Kidney (tissue), 14 donors: Measurements from ENCODE around the gene MAP3K14. TPM values are rescaled to one million over a fixed set of nuclear protein-coding genes. Genes with fewer than 3 reads are reported as not detected.

Experiments used
- DNase-seq, 5 donors: peaks; one replicate each; pipeline ENCODE4 v3.0.0-alpha.2; 2013 to 2020
- FAIRE-seq: peaks from 2 replicates; lab custom pipeline; 2012; peaks lifted over from hg19 to GRCh38; lab: Jason Lieb, UNC
- H3K27ac ChIP-seq, 2 donors: one replicate each; pipeline ENCODE4 v1.7.0; 2013; ENCODE audit warnings: low read depth in 2 of 2, low read length in 2 of 2, inconsistent platforms in 1 of 2
- H3K27me3 ChIP-seq: one replicate; pipeline ENCODE4 v1.7.1; 2013; ENCODE audit warnings: low read length, inconsistent platforms; ENCODE audit not compliant: control insufficient read depth, insufficient read depth
- H3K36me3 ChIP-seq, 3 donors: one replicate each; pipeline versions ENCODE4 v1.7.0 to v1.7.1; 2013; ENCODE audit warnings: low read length in 3 of 3, control low read depth in 1 of 3, inconsistent platforms in 1 of 3; ENCODE audit not compliant: insufficient read depth in 3 of 3, control insufficient read depth in 2 of 3
- H3K4me1 ChIP-seq, 3 donors: one replicate each; pipeline versions ENCODE4 v1.7.0 to v1.7.1; 2013; ENCODE audit warnings: low read length in 3 of 3, inconsistent platforms in 1 of 3, low read depth in 1 of 3; ENCODE audit not compliant: control insufficient read depth in 2 of 3, insufficient read depth in 2 of 3
- H3K4me3 ChIP-seq, 3 donors: one replicate each; pipeline versions ENCODE4 v1.7.0 to v1.8.1; 2013; ENCODE audit warnings: low read length in 3 of 3, control low read depth in 1 of 3, inconsistent platforms in 1 of 3
- H3K9ac ChIP-seq, 3 donors: one replicate each; pipeline versions ENCODE4 v1.7.0 to v1.7.1; 2013; ENCODE audit warnings: low read length in 3 of 3, control low read depth in 1 of 3, inconsistent platforms in 1 of 3
- H3K9me3 ChIP-seq, 3 donors: one replicate each; pipeline versions ENCODE4 v1.7.0 to v1.7.1; 2013; ENCODE audit warnings: low read length in 3 of 3, control low read depth in 1 of 3, inconsistent platforms in 1 of 3; ENCODE audit not compliant: control insufficient read depth in 2 of 3, insufficient read depth in 1 of 3
- intact Hi-C: fragments of 100-400 bp; cut with DNase I; formaldehyde crosslinking; loops from one replicate; pipeline ENCODE4 v1.11.1; 2022
- polyA plus RNA-seq: library from polyadenylated mRNA; stranded (reverse); fragments of 350-450 nt; fragmentation: Illumina TruSeq; extraction: RNeasy Lipid Tissue Mini Kit (QIAGEN cat#74804); gene quantifications from one replicate; pipeline ENCODE4 v1.2.3, GENCODE V29; 2014; ENCODE audit warnings: low read depth, low replicate concordance; ENCODE audit not compliant: insufficient read depth
- total RNA-seq: library from RNA; stranded (reverse); fragmentation: NEBNext Ultra II Directional; extraction: Animal tissue kit (Norgen Biotek cat#: 25700); gene quantifications from one replicate; pipeline ENCODE4 v1.2.1, GENCODE V29; 2021
- TF ChIP-seq, protein P1 (sequence below): IDR thresholded peaks from 3 replicates; pipeline ENCODE4 v1.5.1; 2012; ENCODE audit warnings: mild to moderate bottlenecking, moderate library complexity, borderline replicate concordance; ENCODE audit not compliant: insufficient read depth; ENCODE audit errors: extremely low read depth
- donor health status: control.
- donor health status: control.
- donor health status: control.
- donor health status: control.
- donor health status: control.
- donor health status: DM: yes; HTN: yes; CAD: no.
- donor health status: Normal renal cell carcinoma (clear cell type).

MAP3K14 gene
- total and polyA plus RNA-seq, 2 donors from 2014 or later: 7.6 to 24.5 TPM

DNA sequence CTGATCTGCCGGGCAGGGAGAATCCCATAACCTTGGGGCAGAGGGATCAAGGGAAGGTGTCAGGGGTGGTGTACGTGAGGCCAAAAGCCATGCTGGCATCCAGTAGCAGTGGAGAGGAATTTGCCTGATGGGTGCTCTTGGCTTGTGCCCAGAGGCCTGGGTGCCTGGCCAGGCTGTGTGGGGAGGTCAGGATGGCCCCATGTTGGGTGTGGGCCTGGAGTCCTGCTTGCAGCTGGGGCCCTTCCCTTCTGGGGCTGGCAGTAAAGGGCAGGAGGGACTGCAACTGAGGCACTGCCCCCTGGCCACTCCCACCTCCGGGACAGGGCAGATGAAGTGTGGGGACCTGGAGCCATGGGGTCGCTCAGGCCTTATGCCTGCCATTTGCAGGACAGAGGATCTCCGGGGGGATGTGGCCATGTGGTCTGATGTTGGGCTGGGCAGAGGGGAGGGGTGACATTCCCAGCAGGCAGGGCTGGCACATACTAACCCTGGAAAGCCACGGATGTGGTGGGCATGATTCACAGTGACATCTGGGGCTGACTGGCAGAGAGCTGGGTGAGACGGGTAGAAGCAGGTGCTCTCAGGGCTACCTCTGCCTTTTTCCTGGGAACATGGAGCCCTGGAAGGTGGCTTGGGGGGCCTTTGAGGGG is 91.6 kb downstream of the MAP3K14 start:
- Histone ChIP-seq H3K9ac (no peak overlapping the region), H3K36me3 (no peaks in the 10 kb centered on the region), H3K27me3 (no peaks in the 10 kb centered on the region), H3K4me1 (peaks cover 0 to 2% (median 0%) of the 10 kb centered on the region in 3 donors), H3K4me3 (no peak overlapping the region), H3K9me3 (no peaks in the 10 kb centered on the region), H3K27ac (peak overlapping the region in 1 of 2 donors; percentile 14)
- no peak for DNase-seq
- TF ChIP-seq, protein P1, sequence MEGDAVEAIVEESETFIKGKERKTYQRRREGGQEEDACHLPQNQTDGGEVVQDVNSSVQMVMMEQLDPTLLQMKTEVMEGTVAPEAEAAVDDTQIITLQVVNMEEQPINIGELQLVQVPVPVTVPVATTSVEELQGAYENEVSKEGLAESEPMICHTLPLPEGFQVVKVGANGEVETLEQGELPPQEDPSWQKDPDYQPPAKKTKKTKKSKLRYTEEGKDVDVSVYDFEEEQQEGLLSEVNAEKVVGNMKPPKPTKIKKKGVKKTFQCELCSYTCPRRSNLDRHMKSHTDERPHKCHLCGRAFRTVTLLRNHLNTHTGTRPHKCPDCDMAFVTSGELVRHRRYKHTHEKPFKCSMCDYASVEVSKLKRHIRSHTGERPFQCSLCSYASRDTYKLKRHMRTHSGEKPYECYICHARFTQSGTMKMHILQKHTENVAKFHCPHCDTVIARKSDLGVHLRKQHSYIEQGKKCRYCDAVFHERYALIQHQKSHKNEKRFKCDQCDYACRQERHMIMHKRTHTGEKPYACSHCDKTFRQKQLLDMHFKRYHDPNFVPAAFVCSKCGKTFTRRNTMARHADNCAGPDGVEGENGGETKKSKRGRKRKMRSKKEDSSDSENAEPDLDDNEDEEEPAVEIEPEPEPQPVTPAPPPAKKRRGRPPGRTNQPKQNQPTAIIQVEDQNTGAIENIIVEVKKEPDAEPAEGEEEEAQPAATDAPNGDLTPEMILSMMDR: no peak
- intact Hi-C loops: loop anchor here (10.0 kb wide), 1 partner anchor 160 kb away; no protein-coding TSS in a partner anchor
- no peak for FAIRE-seq

DNA sequence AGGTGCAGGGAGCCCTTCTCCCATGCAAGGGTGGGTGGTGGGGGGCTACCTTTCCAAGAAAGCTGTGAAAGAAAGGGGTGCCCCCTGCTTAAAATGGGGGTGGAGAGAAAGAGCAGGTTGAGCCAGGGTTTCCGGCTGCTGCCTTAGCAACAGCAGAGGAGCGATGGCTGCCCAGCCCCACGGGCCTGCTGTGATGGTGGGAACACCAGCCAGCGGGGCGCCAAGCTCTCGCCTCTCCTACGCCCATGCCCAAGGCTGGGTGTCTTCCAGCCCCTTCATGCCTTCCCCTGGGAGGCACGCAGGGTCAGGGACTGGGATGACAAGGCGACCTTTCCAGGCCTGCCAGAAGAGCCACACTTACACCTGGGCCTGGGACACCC is 92.2 kb downstream of the MAP3K14 start:
- no peak overlapping the region for H3K4me3 ChIP-seq

DNA sequence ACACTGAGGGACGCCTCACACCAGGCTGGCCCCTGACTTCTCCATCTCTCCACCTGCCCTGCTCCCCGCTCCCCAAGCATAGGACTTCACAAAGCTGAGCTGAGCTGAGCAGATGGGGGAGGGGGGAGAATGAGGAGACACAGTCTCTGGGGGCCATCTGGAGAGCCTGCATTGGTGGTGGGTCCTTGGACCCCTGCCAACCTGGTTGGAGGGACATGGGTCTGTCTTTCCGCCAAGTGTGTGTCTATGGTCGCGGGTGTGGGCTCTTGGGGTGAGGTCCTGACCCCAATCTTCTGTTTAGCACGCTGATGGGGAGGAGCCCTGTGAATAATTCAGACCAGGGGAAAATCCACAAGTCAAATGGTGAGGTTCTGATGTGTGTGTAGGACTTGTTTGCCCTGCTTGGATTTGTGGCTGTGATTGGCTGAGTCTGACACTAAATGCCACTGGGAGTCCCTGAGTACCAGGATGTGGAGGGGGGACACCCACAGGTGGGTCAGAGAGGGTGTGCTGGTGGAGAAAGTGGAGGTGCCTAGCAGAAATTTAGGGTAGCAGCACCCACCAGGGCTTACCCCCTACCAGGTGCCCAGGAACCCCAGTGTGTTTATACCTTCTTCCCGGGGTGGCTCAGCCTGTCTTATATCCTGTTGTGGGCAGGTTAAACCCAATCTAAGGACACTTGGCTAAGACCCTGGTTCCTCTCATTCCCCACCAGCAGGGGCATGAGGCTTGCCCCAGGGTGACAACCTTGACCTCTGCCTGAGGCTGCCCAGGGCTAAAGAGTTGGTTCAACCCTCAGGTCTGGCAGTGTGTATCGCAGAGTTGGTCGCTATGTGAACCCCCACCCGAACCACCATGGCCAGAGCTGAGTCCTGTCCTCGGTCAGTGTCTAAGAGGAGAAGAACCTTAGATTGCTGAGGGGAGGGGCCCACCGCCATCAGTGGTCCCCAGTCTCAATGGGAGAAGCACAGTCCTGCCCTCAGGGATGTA is 93.0 kb downstream of the MAP3K14 start:
- FAIRE-seq (no peak), DNase-seq (peak in 1 of 5 donors; percentile 62)
- H3K4me3 ChIP-seq: no peak overlapping the region
- TF ChIP-seq, protein P1: no peak
- H3K4me1 ChIP-seq: peaks cover 0 to 2% (median 0%) of the 10 kb centered on the region in 3 donors
- H3K27ac ChIP-seq: peak overlapping the region in 1 of 2 donors; percentile 14
- no peaks in the 10 kb centered on the region for H3K36me3 ChIP-seq
- no peak overlapping the region for H3K9ac ChIP-seq
- H3K9me3 ChIP-seq: no peaks in the 10 kb centered on the region
- intact Hi-C loops: loop anchor here (10.0 kb wide), 1 partner anchor 161 kb away; no protein-coding TSS in a partner anchor
- H3K27me3 ChIP-seq: no peaks in the 10 kb centered on the region

More for the DNA sequence above, 92.2 kb downstream of the MAP3K14 start:
- Histone ChIP-seq H3K36me3 (no peaks in the 10 kb centered on the region), H3K27ac (peak overlapping the region in 1 of 2 donors; percentile 14), H3K9me3 (no peaks in the 10 kb centered on the region), H3K9ac (no peak overlapping the region), H3K27me3 (no peaks in the 10 kb centered on the region), H3K4me1 (peaks cover 0 to 2% (median 0%) of the 10 kb centered on the region in 3 donors)
- TF ChIP-seq, protein P1: no peak
- no peak for FAIRE-seq
- DNase-seq: no peak
- intact Hi-C loops: loop anchor here (10.0 kb wide), 1 partner anchor 160 kb away; no protein-coding TSS in a partner anchor
